GM18505 (cell line): ENCODE data around the gene ZBED4.

Experiments
- ATAC-seq: cut with Tn5 transposase; IDR thresholded peaks from one replicate; pipeline ENCODE4 v1.9.1; 2021; ENCODE audit not compliant: unreplicated experiment
- POLR2A ChIP-seq: IDR thresholded peaks from 4 replicates; pipeline ENCODE4 v1.6.1; 2011; ENCODE audit warnings: borderline replicate concordance; ENCODE audit not compliant: insufficient read depth, insufficient read length; ENCODE audit errors: extremely low read depth

Gene ZBED4

DNA sequence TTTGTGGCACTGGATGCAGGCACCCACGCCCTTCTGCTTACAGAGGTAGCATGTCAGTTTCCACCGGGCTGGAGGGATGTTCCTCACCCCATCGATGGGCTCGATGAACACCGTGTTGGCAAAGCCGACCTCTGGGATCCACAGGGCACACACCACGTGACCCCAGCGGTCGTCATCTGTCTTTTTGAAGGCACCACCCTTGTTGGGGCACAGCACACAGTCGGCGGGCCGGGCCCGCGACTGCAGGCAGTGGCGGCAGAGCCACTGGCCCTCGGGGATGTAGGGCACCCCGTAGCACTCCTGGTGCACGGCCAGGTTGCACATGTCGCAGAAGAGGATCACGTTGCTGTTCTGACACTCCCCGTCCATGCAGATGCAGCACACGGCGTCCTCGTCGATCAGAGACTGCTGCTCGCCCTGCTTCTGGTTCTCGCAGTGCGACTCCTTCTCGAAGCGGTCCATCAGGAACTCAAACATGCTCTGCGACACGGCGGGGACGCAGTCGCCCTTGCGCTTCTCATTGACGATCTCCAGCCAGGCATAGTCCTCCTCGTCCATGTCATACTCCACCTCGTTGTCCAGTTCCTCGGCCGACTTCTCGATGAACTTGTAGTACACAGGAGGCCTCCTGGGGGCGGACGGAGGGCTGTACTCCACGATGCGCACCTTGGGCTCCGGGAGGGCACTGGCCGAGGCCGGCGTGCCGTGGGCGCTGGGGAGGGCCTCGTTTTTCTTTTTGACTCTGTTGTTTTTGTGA lies 30.2 kb upstream of the ZBED4 start:
- ATAC-seq, result no peak
- TF ChIP-seq POLR2A, result no peak

DNA sequence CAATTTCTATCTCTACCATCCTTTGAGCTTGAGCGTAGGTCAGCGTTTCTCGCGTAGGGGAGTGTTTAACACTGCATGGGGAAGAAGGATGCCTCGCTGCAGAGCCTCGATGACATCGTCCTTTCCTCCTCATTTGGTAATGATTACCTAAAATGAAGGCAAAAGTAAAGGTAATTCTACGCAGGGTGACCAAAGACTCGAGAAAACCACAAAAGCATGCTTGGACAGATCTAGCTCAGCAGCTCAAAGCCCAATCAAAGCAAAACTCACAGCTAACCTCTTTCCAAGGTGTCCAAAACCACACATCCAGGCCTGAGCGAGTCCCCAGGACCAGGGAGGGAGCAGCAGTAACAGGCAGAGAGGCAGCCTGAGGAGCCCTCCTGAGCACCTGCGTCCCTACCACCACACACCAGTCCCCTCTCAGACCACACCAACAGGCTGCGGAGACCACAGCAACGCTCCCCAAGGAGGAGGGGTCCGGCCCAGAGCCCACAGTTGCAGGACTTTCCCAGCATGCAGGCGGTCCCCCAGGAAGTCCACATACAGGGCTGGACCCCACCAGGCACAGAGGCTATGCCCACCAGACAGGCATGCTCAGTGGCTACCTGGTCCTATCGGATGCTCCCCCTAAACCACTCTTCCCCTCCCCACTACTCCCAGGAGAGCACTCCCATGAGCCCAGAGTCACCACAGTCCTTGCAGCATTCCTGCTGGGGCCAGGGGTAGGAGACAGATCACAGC lies 29.3 kb upstream of the ZBED4 start:
- no peak for ATAC-seq
- TF ChIP-seq POLR2A, result no peak

DNA sequence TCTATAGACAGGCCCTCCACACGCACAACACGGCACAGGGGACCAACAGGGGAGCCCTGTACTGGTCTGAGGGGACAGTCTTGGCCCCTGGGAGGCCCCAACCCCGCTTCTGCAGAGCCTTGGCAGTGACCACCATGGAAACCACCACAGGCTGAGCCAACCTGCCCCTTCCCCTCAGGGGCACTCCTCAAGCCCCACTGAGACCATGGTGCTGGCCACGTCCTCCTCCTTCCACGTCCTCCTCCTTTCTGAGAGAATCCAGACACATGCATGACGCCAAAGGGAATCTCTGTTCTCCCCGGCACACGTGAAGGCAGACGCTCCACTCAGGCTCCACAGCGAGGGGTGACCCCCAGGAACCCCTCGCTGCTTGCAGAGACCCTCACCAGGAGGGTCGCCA lies 28.7 kb upstream of the ZBED4 start:
- TF ChIP-seq POLR2A, result no peak
- ATAC-seq, result no peak

DNA sequence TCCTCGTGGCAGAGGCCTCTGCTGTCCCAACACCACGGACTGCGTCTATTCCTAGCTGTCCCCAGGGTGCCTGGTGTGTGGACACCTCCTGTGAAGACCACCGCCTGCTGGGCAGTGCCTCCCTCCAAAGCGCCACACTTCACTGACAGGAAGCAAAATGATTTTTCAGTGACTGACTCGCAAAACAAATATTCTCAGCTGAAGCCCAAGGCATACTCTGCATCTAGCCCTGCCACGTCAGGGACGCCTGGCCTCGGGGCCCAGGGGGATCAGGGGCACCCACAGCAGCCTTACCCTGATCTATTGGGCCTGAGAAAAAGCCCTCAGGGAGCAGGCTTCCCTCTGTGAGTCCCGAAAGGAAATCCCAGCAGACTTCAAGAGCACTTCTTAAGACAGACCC lies 28.2 kb upstream of the ZBED4 start:
- TF ChIP-seq POLR2A, result no peak
- ATAC-seq, result no peak

DNA sequence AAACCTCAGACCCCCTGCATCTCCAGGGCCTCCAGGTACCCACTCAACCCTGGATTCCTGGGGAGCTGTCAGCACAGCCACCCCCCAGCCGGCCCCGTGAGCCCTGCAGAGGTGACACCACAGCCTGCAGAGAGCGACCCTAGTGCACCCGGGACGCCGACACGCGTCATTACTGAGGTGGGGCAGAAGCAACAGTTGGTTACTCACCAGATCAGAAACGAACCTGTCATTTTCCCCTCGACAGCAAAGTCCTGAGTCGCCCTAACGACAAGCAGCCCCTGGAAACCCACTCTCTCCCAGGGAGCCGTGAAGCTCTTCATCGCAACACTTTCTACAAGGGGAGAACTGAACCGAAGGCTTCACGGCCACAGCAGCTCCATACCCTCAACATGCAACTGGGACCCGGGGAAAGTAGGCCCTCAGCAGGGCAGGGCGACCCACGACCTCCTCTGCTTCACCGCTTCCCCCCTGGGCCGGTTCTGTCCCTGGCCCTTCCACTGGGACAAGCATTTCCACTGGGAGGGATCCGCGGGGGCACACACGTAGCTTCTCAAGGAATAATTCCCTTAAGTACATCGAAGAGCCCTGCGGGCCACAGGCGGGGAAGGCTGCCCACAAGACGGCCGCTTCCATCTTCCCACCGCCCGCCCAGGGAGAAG lies 27.6 kb upstream of the ZBED4 start:
- ATAC-seq, result no peak
- TF ChIP-seq POLR2A, result no peak

DNA sequence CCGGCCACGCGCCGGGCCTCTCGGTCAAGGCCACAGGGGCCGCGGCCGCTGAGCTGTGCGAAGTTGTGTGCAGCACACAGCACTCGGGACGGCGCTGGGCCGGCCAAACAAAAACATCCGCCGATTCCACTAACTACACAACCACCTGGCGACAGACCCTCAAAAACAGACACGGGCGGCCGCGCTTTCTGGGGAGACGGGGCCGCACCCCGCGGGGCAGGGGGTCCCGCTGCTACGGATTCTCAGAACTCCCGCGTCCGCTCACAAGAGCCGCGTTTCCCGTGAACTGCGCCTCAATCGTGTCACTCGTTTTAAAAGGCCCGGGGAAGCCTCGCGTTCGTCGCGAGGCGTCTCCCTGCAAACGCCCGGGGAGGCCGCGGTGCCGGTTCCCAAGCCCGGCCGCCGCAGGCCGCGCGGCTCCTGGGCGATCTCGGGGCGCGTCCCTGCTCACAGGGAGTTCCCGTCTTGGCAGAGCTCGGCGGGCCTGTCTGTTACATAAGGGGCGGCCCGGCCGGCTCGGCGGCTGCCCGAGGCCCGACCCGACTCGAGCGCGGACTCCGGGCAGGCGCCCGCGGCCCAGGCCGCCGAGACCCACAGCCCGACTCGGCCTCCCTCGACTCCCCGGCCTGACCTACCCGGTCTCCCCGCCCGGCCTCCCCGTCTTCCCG lies 26.9 kb upstream of the ZBED4 start:
- no peak for ATAC-seq
- no peak for TF ChIP-seq POLR2A

DNA sequence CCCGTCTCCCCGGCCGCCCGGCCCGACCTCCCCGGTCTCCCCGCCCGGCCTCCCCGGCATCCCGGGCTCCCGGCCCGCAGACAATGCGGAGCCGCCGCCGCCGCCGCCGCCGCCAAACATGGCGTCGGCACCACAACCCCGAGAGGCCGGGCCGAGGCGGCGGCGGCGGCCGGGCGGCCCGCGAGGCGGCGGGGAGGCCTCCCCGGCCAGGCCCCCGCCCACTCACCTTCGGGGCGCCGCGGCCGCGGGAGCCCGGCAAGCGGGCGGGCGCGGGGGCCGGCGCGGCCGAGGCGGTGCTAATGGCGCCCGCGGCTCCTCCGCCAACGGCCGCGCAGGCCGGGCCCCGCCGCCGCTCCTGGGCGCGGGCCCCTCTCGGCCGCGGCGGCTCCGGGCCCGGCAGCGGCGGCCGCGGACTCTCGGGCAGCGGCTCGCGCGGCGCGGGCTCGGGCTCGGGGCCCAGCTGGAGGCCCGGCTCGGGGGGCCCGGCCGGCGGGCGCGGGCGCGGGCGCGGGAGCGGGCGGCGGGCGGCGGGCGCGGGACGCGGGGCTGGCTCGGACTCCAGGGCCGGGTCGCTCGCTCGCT lies 26.3 kb upstream of the ZBED4 start:
- ATAC-seq, result no peak

DNA sequence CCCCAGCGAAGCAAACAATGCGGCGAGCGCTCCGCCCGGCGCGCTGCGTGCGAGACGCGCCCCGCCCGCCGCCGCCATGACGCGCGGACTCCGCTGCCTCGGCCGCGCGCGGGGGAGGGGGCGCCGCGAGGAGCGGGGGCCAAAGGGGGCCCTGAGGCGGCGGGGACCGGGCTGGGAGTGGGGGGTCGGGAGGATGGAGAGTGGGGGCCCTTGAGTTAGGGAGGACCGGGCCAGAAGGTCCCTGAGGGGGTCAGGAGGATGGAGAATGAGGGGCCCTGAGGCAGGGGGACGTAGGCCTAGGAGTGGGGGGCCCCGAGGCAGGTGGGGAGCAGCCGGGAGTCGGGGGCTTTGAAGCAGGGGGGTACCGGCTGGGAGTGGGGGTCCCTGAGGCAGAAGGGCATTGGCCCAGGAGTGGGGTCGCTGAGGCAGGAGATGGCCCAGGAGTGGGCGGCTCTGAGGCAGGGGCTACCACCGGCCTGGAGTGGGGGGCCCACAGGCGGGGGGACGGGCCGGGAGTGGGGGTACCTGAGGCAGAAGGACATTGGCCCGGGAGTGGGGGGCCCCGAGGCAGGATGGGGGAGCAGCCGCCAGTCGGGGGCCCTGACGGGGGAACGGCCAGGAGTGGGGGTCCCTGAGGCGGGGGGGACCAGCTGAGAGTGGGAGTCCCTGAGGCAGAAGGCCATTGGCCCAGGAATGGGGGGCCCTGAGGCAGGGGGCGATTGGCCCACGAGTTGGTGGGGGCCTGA lies 25.6 kb upstream of the ZBED4 start, which contains the start of gene BRD1:
BRD1 (minus strand) TSS at position 21 of the 746 bp plus-strand sequence. CDS start 3,556 bp downstream, outside the sequence.
- ATAC-seq, result no peak
- peak; percentile 64 for TF ChIP-seq POLR2A

More for the DNA sequence above, 26.3 kb upstream of the ZBED4 start:
- no peak for TF ChIP-seq POLR2A

DNA sequence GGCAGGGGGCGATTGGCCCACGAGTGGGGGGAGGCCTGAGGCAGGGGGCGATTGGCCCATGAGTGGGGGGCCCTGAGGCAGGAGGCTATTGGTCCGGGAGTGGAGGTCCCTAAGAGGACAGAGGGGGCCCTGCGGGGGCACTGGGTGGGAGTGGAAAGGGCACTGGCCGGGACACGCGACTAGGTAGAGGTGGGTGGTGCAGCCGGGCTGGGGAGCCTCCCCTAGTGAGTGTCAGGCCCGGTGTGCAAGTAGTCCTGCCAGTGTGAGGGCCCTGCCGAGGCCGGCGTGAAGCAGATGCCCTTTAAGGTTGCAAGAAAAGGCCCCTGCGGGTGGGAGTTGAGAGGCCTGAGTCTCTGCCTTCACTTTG lies 25.1 kb upstream of the ZBED4 start:
- TF ChIP-seq POLR2A, result no peak
- no peak for ATAC-seq

DNA sequence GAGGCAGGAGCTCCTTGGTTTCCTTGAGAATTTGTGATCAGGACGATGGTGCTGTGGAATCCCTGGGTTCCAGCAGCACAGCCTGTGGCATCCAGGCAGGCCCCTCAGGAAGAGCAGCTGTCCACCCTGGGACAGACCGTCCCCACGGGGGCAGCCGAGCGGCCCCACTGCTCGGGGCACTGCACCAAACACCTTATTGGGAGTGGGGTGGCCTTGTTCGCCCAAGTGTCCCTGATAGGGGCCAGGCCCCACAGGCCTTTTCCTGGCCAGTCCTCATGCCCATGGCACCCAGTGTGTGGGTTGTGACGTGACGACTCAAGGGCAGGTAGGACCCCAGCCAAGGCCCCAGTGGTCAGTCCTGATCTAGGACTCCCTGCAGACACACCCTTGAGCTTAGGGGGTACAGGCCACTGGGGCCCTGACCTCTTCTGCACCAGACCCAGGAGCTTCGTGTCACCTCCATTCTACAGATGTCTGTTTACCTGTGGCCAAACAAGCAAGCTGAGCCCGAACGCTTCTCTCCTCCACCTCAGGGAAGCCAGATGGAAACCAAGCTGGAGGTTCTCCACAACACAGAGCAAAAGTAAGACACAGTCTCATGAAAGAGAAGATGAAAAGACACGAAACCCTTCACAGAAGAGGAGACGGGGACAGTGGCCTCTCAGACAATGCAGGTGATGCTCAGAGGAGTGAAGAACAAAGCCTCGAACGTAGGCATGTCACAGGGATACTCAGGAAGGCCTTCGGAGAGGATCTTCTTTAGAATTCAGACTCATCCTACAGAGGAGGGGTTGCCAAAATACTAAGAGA lies 24.4 kb upstream of the ZBED4 start:
- no peak for ATAC-seq
- TF ChIP-seq POLR2A, result no peak

DNA sequence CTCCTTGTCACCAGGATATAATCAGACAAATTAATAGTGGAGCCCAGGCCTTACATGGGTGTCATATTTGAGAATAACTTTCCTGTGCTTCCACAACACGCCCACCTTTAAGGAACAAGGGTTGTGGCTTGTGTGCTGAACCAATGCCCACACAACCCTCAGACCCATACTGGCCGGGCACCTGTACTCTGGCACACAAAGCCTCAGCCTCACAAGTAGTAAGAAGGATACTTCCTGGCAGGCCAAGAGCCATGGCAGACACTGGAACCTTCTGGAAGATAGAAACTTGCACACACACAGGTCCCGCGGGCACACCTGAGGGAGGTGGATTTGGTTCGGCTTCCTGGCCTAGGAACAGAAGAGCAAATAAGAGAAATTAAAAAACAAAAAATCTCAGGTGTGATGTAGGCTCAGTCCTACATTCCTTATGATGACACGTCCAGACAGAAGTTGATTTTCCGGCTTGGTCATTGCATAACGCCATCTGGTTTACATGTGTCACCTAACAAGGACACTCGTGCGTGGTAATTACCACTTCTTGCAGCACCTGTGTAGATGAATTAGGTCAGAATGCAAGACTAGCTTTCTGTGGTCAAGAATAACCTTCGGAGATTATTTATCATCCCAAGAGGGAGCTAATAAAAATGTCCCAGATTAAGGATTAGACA lies 20.2 kb upstream of the ZBED4 start:
- no peak for TF ChIP-seq POLR2A
- ATAC-seq, result no peak

DNA sequence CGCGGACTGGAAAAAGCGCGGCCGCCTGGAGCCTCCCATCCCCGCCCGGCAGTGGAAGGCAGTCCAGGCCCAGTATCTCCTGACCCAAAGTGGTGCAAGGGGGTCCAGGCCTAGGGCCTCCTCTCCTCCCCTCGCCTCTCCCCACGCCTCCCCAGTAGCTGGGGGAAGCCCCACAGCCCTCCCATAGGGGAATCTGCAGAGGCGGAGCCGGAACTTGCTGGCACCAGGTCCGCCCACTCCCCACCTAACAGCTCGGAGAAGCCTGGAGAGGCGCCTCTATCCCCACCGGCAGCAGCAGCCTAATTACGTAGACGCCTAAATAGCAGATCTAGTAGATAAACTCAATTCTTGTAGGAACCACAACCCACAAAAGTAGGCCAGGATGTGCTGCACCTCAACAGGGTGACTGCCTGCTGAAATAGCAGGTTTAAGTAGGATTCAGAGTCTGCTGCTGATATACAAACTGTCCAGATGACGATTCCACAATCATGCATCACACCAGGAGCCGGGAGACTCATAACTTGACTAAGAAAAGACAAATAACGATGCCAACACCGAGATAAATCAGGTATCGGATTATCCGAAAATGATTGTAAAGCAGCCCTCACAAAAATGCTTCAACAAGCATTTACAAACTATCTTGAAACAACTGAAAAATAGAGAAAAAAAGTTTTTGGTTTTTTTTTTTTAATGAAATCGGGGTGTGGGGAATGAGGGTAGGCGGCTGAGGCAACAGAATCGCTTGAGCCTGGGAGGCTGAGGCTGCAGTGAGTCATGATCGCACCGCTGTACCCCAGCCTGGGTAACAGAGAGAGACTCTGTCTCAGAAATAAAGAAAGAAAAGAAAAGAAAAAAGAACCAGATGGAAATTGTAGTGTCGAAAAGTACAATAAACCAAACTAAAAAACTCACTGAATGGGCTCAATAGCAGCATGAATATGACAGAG lies 14.6 kb upstream of the ZBED4 start:
- TF ChIP-seq POLR2A, result peak; percentile 35

More for the DNA sequence above, 14.6 kb upstream of the ZBED4 start:
- no peak for ATAC-seq
